GM12873 (cell line): ENCODE data around the gene NETO2.
A peak's percentile ranks its signal among the peaks of the same experiment; 100 is the strongest.

Experiments used
- TF ChIP-seq, protein P1 (sequence below): IDR thresholded peaks from 2 replicates; pipeline ENCODE4 v1.5.1; 2012; ENCODE audit warnings: low read depth, mild to moderate bottlenecking, moderate library complexity, low read length, control low read depth; ENCODE audit not compliant: insufficient read depth; ENCODE audit errors: missing control alignments

NETO2 gene

GRCh38 chr16:47160422-47160821 is 16.7 kb upstream of the NETO2 start:
- TF ChIP-seq, protein P1, sequence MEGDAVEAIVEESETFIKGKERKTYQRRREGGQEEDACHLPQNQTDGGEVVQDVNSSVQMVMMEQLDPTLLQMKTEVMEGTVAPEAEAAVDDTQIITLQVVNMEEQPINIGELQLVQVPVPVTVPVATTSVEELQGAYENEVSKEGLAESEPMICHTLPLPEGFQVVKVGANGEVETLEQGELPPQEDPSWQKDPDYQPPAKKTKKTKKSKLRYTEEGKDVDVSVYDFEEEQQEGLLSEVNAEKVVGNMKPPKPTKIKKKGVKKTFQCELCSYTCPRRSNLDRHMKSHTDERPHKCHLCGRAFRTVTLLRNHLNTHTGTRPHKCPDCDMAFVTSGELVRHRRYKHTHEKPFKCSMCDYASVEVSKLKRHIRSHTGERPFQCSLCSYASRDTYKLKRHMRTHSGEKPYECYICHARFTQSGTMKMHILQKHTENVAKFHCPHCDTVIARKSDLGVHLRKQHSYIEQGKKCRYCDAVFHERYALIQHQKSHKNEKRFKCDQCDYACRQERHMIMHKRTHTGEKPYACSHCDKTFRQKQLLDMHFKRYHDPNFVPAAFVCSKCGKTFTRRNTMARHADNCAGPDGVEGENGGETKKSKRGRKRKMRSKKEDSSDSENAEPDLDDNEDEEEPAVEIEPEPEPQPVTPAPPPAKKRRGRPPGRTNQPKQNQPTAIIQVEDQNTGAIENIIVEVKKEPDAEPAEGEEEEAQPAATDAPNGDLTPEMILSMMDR: no peak

DNA sequence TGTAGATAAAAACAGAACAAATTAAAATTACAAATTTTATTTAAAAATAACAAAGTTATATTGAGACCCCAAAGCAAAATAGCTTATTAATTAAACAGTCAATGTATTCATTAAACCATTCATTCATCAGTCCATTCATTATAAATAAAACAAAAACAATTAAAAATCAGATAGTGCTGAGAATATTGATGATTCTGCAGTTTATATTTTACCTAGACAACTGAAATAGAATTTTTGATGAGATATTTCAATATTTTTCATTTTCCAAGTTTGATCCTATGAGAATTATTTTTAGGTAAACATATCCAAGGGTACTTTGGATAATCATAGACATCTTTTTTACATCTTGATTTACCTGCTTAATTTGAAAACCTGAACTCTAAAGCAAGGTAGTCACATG is 15.2 kb upstream of the NETO2 start:
- TF ChIP-seq, protein P1: no peak

DNA sequence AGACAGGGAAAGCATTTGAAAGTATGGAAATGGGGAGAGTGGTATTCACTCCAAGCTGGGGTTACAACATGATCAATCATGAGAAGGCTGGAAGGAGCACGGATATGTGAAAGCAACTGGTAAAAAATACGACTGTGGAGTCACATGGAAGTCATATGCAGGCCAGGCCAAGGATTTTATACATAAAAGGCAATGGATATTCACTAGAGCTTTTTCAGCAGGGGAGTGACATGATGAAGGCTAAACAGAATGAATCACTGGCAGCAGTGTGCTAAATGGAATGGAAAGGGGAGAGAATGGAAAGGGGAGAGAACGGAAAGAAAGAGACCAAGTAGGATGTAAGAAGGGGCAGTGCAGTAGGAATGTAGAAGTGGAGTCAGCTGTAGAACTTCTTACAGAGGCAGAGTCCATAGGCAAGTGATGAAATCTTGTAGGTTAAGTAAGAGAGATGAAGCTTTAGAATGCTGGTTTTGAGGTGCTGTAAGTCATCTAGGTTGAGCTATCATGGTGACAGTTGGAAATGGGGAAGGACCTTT is 13.0 kb upstream of the NETO2 start:
- TF ChIP-seq, protein P1: no peak

GRCh38 chr16:47150067-47150466 is 6.3 kb upstream of the NETO2 start:
- TF ChIP-seq, protein P1: no peak

GRCh38 chr16:47144559-47144877 is 773 bp upstream of the NETO2 start:
- TF ChIP-seq, protein P1: no peak

- TF ChIP-seq, protein P1: peak; percentile 75
Observed at GRCh38 chr16:47142821-47143676, 696 bp downstream of the NETO2 start.

GRCh38 chr16:47142486-47142820 is 1.3 kb downstream of the NETO2 start:
- TF ChIP-seq, protein P1: no peak
